GM18520 (cell line): ENCODE results near the gene DNAJC13.

Experiments
- ATAC-seq: cut with Tn5 transposase; IDR thresholded peaks from one replicate; pipeline ENCODE4 v1.9.1; 2021; ENCODE audit not compliant: unreplicated experiment

DNAJC13 gene

GRCh38 chr3:132404276-132404675 is 13.0 kb upstream of the DNAJC13 start:
- no peak for ATAC-seq

DNA sequence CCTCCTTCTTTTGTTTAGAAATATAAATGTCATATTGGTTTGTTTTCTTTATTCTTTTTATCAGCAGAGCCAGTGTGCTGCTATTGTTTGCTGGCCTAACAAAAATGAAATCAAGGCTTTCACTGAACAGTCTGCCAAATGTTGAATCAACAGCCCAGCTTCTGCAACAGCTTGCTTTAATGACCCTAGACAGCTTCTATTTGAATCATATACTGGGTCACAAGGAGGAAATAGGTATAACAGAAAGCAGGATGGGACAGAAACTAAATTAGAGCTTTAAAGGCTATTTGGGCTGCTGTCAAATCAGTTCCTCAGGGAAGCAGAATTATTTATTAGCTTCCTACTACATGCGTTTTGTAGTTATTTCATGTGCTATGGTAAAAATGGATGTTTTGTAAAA is 12.1 kb upstream of the DNAJC13 start:
- no peak for ATAC-seq

DNA sequence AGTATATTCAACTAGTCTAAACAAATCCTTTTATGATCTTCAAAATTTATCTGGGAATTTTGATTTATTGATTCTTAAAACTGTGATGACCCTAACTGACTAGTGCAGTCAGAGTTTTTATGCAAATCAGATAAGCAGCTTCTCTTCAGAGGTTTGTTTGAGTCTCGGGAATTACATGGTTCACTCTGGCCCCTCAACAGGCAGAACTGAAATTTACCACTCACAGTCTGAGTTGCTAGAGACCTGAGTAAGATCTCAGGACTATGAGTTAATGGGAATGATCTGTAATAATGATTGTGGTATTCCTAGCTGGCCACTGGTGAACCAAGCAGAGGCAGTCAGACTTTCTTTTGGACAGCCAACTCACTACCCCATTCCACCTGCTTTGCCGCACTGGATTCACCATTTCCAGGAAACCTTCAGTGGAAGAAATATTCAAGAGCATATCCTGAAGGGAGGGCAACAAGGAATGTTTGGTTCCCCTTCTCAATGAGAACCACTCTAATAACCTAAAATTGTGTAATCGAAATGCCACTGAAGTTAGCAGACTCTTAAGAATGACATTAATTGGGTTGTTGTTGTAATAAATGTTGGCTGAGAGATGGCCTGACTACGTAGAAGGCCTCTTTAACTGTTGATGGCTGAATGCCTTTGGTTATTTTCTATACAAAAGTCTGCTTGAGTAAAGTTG is 11.5 kb upstream of the DNAJC13 start:
- no peak for ATAC-seq

- no peak for ATAC-seq
Measured at GRCh38 chr3:132406587-132406986, 10.7 kb upstream of the DNAJC13 start.

DNA sequence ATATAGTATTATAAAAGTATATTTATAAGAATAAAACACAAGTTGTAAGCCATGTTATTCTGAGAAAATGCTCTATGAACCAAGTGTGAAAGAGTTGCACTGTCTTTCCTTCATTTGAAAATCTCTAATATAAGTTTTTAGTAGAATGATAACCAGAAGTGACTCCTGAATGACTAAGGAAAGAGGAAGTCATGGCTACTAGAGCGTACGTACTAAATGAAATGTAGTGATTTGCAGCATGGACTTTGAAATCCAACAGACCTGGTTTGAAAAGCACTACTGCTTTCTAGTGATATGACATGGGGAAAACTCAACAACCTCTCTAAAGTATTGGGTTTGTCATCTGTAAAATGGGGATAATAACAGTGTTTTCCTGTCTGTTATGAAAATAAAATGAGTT is 10.3 kb upstream of the DNAJC13 start:
- ATAC-seq, result no peak

GRCh38 chr3:132414841-132415240 is 2.5 kb upstream of the DNAJC13 start:
- ATAC-seq, result no peak

DNA sequence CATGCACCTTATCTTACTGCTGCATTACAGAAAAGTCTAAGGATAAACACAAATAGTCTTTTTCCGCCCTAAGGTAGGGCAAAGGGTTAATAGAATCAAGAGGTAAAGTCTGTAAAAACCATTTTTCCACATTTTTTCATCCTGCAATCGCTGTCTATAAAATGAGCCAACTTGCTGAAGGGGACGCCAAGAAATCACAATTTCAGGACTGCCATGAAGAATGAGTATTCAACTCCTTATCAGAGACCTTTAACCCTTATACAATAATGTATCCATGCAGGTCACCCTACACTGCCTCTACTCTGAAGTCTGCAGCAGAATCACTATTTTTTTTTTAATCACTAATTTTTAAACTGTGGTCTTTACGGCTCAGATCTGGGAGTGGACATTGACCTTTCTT is 1.1 kb upstream of the DNAJC13 start:
- no peak for ATAC-seq

DNA sequence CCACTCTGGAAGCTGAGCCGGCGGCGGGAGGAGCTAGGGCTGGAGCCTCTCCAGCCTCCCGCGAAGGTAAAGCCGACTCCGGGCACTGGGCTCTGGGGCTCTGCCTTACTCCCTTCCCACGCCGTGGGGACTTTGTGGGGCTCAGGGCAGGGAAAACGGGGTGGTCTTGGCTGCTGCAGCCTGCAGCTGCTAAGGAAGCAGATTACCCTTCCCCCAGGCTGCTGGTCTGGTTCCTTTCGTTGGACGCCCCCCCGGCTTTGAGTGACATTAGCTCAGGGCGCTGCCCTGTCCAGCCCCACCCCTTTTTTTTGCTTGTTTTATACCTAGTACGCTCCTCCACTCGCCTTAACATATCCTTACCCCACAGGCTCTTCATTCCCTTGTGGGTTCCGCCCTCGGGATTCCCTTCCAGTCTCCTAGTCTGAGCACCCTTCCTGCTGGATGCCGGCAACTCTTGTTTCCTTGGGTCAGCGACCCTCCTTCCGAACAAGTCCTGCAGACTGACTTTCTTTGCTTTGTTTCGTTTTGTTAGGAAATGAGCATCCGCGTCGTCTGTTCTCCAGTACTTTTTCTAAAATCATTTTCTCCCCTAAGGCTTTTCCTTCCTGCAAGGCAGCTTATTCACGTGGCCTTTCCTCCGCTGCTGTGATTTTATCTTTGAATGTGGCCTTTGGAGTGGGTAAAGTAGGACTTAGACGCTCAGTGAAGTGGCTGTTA is 551 bp downstream of the DNAJC13 start:
- ATAC-seq, result peak; percentile 22

DNA sequence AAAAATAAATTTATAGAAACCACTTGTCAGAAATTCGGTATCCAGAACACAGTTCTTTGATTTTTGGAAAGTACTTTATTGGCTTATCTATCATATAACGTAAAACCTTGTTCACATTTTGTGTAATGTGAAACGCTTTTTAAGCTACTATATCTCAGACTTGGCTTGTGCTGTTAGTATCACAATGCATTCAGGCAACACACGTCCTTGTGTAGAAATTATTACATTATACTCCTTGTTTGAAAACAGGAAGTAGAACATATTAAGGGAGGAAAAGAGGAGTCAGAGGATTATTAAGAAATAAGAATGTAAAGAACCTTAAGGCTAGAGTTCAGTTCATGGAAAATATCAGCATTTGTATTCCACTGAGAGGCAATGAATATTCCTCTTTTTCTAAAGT is 1.6 kb downstream of the DNAJC13 start:
- ATAC-seq, result no peak

- no peak for ATAC-seq
Measured at GRCh38 chr3:132421832-132422231, 4.5 kb downstream of the DNAJC13 start.

GRCh38 chr3:132422531-132422930 is 5.2 kb downstream of the DNAJC13 start:
- ATAC-seq, result no peak

DNA sequence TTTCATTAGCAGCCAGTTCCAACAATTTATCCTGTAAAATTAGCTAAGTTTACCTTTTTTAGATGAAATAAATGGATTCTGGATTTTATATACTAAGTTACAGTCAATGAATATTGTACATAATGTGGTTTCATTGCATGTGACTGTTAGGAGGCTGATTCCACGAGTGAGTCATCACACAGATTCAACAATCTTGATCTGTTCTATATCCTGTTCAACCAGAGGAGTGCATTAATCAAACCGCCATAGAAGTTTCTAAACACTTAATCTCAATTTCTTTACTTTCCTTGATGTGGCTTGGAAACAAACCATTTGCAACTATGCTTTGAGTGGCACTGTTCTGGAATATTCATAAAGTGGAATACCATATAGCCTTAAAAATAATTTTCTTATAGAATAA is 15.3 kb downstream of the DNAJC13 start:
- no peak for ATAC-seq

GRCh38 chr3:132433121-132433520 is 15.8 kb downstream of the DNAJC13 start:
- ATAC-seq, result no peak

DNA sequence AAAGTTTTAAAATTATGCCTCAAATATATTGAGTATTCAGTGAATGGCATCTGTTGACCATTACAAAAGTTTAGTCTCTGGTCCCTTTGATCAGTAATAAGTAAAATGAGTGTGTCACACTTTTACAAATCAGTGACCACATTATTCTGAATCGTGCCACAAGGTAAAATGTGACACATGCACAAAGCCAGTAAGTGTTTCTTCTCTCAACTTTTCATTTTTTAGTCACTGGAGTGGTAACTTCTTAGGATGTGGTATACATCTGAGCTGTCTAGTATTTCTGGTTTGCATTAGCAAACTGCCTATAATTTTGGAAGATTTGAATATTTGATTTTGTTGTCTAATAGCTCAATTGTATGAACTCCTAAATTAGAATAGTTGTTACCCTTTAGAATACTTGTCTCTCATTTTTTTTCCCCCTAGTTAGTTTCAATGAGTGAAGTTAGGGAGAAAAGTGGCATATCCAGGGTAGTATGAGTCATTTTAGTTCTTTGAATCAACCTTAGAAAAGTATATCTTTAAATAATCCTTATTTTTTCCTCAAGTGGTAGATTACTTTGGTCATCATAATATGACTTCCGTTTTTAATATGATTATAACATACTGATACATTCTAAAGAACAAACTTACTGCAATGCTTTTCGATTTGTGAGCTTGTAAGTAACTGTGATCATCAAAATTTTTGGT is 18.1 kb downstream of the DNAJC13 start:
- no peak for ATAC-seq

DNA sequence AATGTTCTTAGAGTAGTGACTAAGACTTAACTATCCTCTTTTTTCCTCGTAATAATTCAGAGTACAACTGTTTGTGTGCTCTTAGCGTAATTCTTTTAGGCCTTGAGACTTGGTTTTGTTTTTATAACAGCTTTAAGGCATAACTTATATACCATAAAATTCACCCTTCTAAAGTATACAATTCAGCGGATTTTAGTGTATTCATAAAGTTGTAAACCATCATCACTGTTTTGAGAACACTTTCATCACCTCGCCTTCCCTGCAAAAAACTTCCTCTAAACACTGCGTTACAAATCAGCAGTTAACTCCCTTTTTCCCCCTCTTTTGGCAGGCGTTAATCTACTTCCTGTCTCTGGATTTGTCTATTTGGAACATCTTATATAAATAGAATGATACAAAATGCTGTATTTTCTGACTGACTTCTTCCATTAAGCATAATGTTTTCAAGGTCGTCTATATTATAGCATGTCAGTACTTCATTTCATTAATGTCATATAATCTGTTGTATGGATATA is 18.7 kb downstream of the DNAJC13 start:
- ATAC-seq, result no peak

GRCh38 chr3:132443421-132443820 is 26.1 kb downstream of the DNAJC13 start:
- ATAC-seq, result no peak

DNA sequence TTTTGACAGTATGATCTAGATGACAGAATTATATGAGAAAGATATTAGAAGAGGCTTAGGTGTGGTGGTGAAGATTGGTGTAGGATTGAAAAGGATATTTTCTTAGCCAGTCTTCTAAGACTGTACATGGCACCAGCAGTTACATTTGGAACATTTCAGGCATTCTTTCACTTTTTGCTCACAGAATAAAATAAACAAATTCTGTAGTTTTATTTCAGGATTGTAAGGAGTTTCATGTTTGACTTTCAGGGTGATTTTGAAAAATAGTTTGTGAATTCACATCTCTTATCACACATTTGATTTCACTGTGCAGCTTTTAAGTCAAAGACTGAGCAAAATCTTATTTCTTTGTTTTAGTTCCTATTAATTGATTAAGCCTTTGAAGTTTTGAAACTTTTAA is 27.1 kb downstream of the DNAJC13 start:
- no peak for ATAC-seq

- no peak for ATAC-seq
Measured at GRCh38 chr3:132445817-132446216, 28.5 kb downstream of the DNAJC13 start.

- no peak for ATAC-seq
Measured at GRCh38 chr3:132448216-132448961, 31.1 kb downstream of the DNAJC13 start.

DNA sequence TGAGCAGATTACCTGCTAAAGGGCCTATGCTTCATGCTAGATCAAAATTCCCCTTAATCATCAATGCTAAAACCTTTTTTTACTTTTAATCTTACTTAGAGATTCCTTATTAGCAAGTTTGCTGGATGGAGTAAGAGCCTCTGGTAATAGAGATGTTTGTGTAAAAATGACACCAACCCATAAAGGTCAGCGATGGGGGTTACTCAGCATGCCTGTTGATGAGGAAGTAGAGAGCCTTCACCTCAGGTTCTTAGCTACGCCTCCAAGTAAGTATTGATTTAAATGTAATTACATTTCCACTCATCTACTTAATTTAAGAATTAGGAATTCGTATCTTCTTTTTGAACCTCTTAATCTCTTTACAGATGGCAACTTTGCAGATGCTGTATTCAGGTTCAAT is 38.8 kb downstream of the DNAJC13 start:
- no peak for ATAC-seq

GRCh38 chr3:132456571-132456970 is 39.3 kb downstream of the DNAJC13 start:
- no peak for ATAC-seq
